Panc1 (cell line): ENCODE measurements around the gene FMN2. TPM values are rescaled to one million over a fixed set of nuclear protein-coding genes. Genes with fewer than 3 reads are reported as not detected.

Source experiments
- ATAC-seq: fragments of 200-7000 bp; cut with Tn5 transposase; 2 replicates; pipeline ENCODE4 v1.9.1; 2020; ENCODE audit warnings: mild to moderate bottlenecking, moderate library complexity
- BruUV-seq: library from RNA; stranded (reverse); fragments of 400-500 nt; replicated peaks from 2 replicates; lab custom pipeline; 2021; lab: Mats Ljungman, UMichigan
- CTCF ChIA-PET: fragments of 300-600 bp; sonication (Branson Sonifier 250); formaldehyde crosslinking; loops from one replicate; lab custom pipeline; 2022; ENCODE audit warnings: antibody characterized with exemption; lab: Charles Lee
- POLR2A ChIA-PET: fragments of 300-600 bp; sonication (Branson Sonifier 250); formaldehyde crosslinking; loops from one replicate; lab custom pipeline; 2022; ENCODE audit warnings: antibody characterized with exemption; lab: Charles Lee
- DNase-seq: peaks from one replicate; pipeline ENCODE4 v3.0.0-alpha.2; 2010; ENCODE audit warnings: low read depth, low spot score
- H3K27ac ChIP-seq: 2 replicates; pipeline ENCODE4 v1.5.1; 2011; ENCODE audit warnings: mild to moderate bottlenecking, low read length, inconsistent platforms
- H3K27me3 ChIP-seq: fragments of 200-500 bp; sonication (Bioruptor generic); 2 replicates; pipeline ENCODE4 v1.6.0; 2014; ENCODE audit warnings: low read length, inconsistent platforms; ENCODE audit not compliant: control insufficient read depth, insufficient read depth
- H3K36me3 ChIP-seq: fragments of 200-500 bp; sonication (Bioruptor generic); 2 replicates; pipeline ENCODE4 v1.5.1; 2014; ENCODE audit warnings: inconsistent platforms, mild to moderate bottlenecking, low read length, moderate library complexity; ENCODE audit not compliant: control insufficient read depth, insufficient read depth
- H3K4me1 ChIP-seq: 2 replicates; pipeline ENCODE4 v1.5.1; 2011; ENCODE audit warnings: inconsistent platforms, mild to moderate bottlenecking, low read length, moderate library complexity; ENCODE audit not compliant: control insufficient read depth, insufficient read depth
- H3K4me3 ChIP-seq, 2 experiments: 2 replicates each; pipeline ENCODE4 v1.5.1; 2011 to 2012; ENCODE audit warnings: low read depth in 2 of 2, low read length in 2 of 2, mild to moderate bottlenecking in 2 of 2, inconsistent platforms in 1 of 2, moderate library complexity in 1 of 2
- H3K9me3 ChIP-seq: fragments of 200-500 bp; sonication (Bioruptor generic); 2 replicates; pipeline ENCODE4 v1.5.1; 2014; ENCODE audit warnings: low read depth, mild to moderate bottlenecking, inconsistent platforms, low read length, moderate library complexity; ENCODE audit not compliant: control insufficient read depth, insufficient read depth
- POLR2AphosphoS5 ChIP-seq: IDR thresholded peaks from 2 replicates; pipeline ENCODE4 v1.6.1; 2012; ENCODE audit warnings: mild to moderate bottlenecking, low read depth, low read length, moderate library complexity
- SIN3A ChIP-seq: IDR thresholded peaks from 2 replicates; pipeline ENCODE4 v1.6.1; 2012; ENCODE audit warnings: low read depth, mild to moderate bottlenecking, low read length, moderate library complexity, borderline replicate concordance; ENCODE audit not compliant: insufficient read depth
- TCF7L2 ChIP-seq: IDR thresholded peaks from 2 replicates; pipeline ENCODE4 v1.6.1; 2011; ENCODE audit warnings: mild to moderate bottlenecking, low read depth, low read length, inconsistent platforms
- in situ Hi-C: cut with HindIII; loops from 2 replicates; pipeline ENCODE4 v1.10.0; 2016; ENCODE audit warnings: low sequenced_read_pairs, low pct_unique_long_range_greater_than_20kb
- intact Hi-C: fragments of 100-400 bp; cut with micrococcal nuclease; formaldehyde crosslinking; loops from one replicate; pipeline ENCODE4 v1.10.0; 2022; ENCODE audit not compliant: unreplicated experiment
- total RNA-seq: library from RNA; stranded (reverse); gene quantifications from one replicate; pipeline ENCODE4 v1.2.1, GENCODE V29; 2021; ENCODE audit not compliant: unreplicated experiment
- TF ChIP-seq, protein P1 (sequence below), 2 experiments: IDR thresholded peaks; 2 replicates each; pipeline ENCODE4 v1.6.1; 2011 to 2012; ENCODE audit warnings: low read depth in 2 of 2, control low read depth in 1 of 2, low read length in 1 of 2, mild to moderate bottlenecking in 1 of 2, moderate library complexity in 1 of 2; ENCODE audit not compliant: insufficient read depth in 1 of 2
- TF ChIP-seq, protein P2 (sequence below): fragments of 450-650 bp; IDR thresholded peaks from 2 replicates; pipeline ENCODE4 v1.5.1; 2017; ENCODE audit warnings: mild to moderate bottlenecking

Gene FMN2
- total RNA-seq, 1 experiment from 2014 or later = 1.9 TPM

DNA sequence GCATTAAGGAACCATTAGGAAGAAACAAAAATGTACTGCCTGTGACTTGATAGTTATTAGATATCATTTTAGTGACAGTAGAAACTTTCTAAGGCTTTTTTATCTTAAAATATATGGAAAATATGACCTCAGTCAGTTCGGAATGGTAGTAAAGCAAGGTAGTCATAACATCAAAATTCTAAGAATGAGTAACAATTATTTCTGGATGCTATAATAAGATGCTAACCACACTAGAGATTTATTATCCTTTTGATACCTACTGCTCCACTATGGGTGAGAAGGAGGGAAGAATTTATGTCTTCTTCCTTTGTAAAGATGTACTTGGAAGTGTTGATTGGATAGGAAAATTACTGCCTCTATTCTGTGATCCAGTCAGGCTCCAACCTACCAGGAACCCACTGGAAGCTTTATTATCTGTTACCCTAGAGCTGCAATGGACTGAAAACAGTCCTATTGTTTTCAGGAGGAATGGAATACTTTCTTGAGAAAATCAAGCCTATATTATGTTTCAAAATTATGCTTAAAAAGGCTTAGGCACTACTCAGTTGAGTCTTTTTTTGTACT is 8.8 kb downstream of the FMN2 start:
- no TSS peak for BruUV-seq
- TF ChIP-seq, protein P1, sequence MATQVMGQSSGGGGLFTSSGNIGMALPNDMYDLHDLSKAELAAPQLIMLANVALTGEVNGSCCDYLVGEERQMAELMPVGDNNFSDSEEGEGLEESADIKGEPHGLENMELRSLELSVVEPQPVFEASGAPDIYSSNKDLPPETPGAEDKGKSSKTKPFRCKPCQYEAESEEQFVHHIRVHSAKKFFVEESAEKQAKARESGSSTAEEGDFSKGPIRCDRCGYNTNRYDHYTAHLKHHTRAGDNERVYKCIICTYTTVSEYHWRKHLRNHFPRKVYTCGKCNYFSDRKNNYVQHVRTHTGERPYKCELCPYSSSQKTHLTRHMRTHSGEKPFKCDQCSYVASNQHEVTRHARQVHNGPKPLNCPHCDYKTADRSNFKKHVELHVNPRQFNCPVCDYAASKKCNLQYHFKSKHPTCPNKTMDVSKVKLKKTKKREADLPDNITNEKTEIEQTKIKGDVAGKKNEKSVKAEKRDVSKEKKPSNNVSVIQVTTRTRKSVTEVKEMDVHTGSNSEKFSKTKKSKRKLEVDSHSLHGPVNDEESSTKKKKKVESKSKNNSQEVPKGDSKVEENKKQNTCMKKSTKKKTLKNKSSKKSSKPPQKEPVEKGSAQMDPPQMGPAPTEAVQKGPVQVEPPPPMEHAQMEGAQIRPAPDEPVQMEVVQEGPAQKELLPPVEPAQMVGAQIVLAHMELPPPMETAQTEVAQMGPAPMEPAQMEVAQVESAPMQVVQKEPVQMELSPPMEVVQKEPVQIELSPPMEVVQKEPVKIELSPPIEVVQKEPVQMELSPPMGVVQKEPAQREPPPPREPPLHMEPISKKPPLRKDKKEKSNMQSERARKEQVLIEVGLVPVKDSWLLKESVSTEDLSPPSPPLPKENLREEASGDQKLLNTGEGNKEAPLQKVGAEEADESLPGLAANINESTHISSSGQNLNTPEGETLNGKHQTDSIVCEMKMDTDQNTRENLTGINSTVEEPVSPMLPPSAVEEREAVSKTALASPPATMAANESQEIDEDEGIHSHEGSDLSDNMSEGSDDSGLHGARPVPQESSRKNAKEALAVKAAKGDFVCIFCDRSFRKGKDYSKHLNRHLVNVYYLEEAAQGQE (IDR thresholded peaks at IDR 0.05; ENCODE audit: insufficient read depth in 1 of 2, low read depth in 2 of 2, low read length in 1 of 2) = no peak
- no peak for TF ChIP-seq SIN3A
- TF ChIP-seq, protein P2, sequence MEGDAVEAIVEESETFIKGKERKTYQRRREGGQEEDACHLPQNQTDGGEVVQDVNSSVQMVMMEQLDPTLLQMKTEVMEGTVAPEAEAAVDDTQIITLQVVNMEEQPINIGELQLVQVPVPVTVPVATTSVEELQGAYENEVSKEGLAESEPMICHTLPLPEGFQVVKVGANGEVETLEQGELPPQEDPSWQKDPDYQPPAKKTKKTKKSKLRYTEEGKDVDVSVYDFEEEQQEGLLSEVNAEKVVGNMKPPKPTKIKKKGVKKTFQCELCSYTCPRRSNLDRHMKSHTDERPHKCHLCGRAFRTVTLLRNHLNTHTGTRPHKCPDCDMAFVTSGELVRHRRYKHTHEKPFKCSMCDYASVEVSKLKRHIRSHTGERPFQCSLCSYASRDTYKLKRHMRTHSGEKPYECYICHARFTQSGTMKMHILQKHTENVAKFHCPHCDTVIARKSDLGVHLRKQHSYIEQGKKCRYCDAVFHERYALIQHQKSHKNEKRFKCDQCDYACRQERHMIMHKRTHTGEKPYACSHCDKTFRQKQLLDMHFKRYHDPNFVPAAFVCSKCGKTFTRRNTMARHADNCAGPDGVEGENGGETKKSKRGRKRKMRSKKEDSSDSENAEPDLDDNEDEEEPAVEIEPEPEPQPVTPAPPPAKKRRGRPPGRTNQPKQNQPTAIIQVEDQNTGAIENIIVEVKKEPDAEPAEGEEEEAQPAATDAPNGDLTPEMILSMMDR = no peak
- TF ChIP-seq TCF7L2 = no peak
- no peak for TF ChIP-seq POLR2AphosphoS5
- Histone ChIP-seq H3K36me3 (no peaks in the 10 kb centered on the region), H3K27ac (no peak overlapping the region), H3K27me3 (no peaks in the 10 kb centered on the region), H3K4me1 (no peaks in the 10 kb centered on the region), H3K4me3 (no peak overlapping the region), H3K9me3 (no peaks in the 10 kb centered on the region)
- intact Hi-C loops (no loop called here), in situ Hi-C loops (no loop called here)
- no peak for DNase-seq
- ATAC-seq = no peak
- ChIA-PET POLR2A (no interaction called here), CTCF (no interaction called here)

DNA sequence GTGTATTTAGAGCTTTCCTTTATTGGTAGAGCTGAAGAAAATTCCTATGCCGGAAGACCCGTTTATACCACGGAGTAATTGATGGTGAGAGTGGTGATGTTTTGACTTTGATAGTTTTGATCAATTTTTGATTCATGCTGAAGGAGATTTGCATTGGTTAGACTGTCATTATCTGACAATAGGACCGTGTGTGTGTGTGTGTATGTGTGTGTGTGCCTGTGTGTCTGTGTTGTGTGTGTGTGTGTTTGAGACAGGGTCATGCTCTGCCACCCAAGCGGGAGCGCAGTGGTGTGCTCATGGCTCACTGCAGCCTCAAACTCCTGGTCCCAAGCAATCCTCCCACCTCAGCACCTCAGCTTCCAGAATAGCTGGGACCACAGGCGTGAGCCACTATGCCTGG is 9.6 kb downstream of the FMN2 start:
- in situ Hi-C loops = no loop called here
- Histone ChIP-seq H3K9me3 (no peaks in the 10 kb centered on the region), H3K4me1 (no peaks in the 10 kb centered on the region), H3K27me3 (no peaks in the 10 kb centered on the region), H3K36me3 (no peaks in the 10 kb centered on the region), H3K27ac (no peak overlapping the region), H3K4me3 (no peak overlapping the region)
- CTCF ChIA-PET = no interaction called here
- intact Hi-C loops = no loop called here
- DNase-seq (no peak), ATAC-seq (no peak)
- TF ChIP-seq POLR2AphosphoS5 (no peak), TCF7L2 (no peak), SIN3A (no peak)
- TF ChIP-seq, protein P1 (IDR thresholded peaks at IDR 0.05; ENCODE audit: insufficient read depth in 1 of 2, low read depth in 2 of 2, low read length in 1 of 2) = no peak
- TF ChIP-seq, protein P2 = no peak
- BruUV-seq = no TSS peak
- POLR2A ChIA-PET = no interaction called here
